ENCODE results near the gene C2orf42.
"Not testable (repeated sequence)": the region's sequence is repeated elsewhere in the genome, so short reads cannot be mapped to it uniquely, and the experiment has no call there.

- TF ChIP-seq RFX5 (IDR thresholded peaks at IDR 0.05; ENCODE audit: low read depth, low read length); RCOR1 (IDR thresholded peaks at IDR 0.05; ENCODE audit: insufficient replicate concordance, low read length); CTCF (conservative IDR thresholded peaks at IDR 0.05; ENCODE audit: low read depth, low read length); FOS (IDR thresholded peaks at IDR 0.05; ENCODE audit: low read depth, low read length); RAD21 (IDR thresholded peaks at IDR 0.05; ENCODE audit: low read length); POLR2A (IDR thresholded peaks at IDR 0.05; ENCODE audit: low read depth, low read length); NFE2L2 (IDR thresholded peaks at IDR 0.05; ENCODE audit: low read depth, low read length); BHLHE40 (IDR thresholded peaks at IDR 0.05; ENCODE audit: low read depth, low read length); ELK1 (IDR thresholded peaks at IDR 0.05; ENCODE audit: borderline replicate concordance, low read depth, low read length); CHD1 (IDR thresholded peaks at IDR 0.05; ENCODE audit: low read depth, low read length); USF2 (IDR thresholded peaks at IDR 0.05; ENCODE audit: low read depth, low read length); SMC3 (IDR thresholded peaks at IDR 0.05; ENCODE audit: low read depth, low read length): not testable (repeated sequence)
These were observed 3.6 kb downstream of the C2orf42 start for GRCh38 chr2:70187170-70187569.
